Brain microvascular endothelial cell (primary cell): Measurements from ENCODE around the gene SLC40A1.

Experiments used
- DNase-seq: peaks from one replicate; pipeline ENCODE4 v3.0.0-alpha.2; 2020
- H3K27ac ChIP-seq: fragments of 250-450 bp; sonication (Bioruptor Pico); 2 replicates; pipeline ENCODE4 v1.5.1; 2020; ENCODE audit warnings: mild to moderate bottlenecking, moderate library complexity
- H3K27me3 ChIP-seq: fragments of 250-450 bp; sonication (Bioruptor Pico); replicated peaks from 2 replicates; pipeline ENCODE4 v1.5.1; 2020; ENCODE audit warnings: mild to moderate bottlenecking
- H3K36me3 ChIP-seq: fragments of 250-450 bp; sonication (Bioruptor Pico); replicated peaks from 2 replicates; pipeline ENCODE4 v1.5.1; 2020; ENCODE audit warnings: mild to moderate bottlenecking
- H3K4me3 ChIP-seq: 2 replicates; pipeline ENCODE4 v1.5.1; 2011; ENCODE audit warnings: low read depth, mild to moderate bottlenecking, control low read depth, low read length, moderate library complexity
- in situ Hi-C: cut with HindIII; loops from 2 replicates; pipeline ENCODE4 v1.10.0; 2017; ENCODE audit warnings: low sequenced_read_pairs, low pct_ligation_motif_present
- TF ChIP-seq, protein P1 (sequence below): IDR thresholded peaks from 2 replicates; pipeline ENCODE4 v1.5.1; 2011; ENCODE audit warnings: low read depth, mild to moderate bottlenecking, moderate library complexity, low read length, control low read depth, inconsistent platforms; ENCODE audit errors: missing control alignments

SLC40A1 gene

GRCh38 chr2:189511210-189511959 lies 69.2 kb downstream of the SLC40A1 start:
- no peak for DNase-seq
- Histone ChIP-seq H3K27me3 (no peaks in the 10 kb centered on the region), H3K4me3 (no peak overlapping the region), H3K27ac (no peak overlapping the region), H3K36me3 (no peaks in the 10 kb centered on the region)
- in situ Hi-C loops, result no loop called here
- TF ChIP-seq, protein P1, sequence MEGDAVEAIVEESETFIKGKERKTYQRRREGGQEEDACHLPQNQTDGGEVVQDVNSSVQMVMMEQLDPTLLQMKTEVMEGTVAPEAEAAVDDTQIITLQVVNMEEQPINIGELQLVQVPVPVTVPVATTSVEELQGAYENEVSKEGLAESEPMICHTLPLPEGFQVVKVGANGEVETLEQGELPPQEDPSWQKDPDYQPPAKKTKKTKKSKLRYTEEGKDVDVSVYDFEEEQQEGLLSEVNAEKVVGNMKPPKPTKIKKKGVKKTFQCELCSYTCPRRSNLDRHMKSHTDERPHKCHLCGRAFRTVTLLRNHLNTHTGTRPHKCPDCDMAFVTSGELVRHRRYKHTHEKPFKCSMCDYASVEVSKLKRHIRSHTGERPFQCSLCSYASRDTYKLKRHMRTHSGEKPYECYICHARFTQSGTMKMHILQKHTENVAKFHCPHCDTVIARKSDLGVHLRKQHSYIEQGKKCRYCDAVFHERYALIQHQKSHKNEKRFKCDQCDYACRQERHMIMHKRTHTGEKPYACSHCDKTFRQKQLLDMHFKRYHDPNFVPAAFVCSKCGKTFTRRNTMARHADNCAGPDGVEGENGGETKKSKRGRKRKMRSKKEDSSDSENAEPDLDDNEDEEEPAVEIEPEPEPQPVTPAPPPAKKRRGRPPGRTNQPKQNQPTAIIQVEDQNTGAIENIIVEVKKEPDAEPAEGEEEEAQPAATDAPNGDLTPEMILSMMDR, result no peak
